Activated B cell treated with CpG ODN at 0.5 μM for 24 hours (primary cell): ENCODE measurements around the gene PIKFYVE. TPM values are rescaled to one million over a fixed set of nuclear protein-coding genes. Genes with fewer than 3 reads are reported as not detected.
"Not testable (repeated sequence)": the region's sequence is repeated elsewhere in the genome, so short reads cannot be mapped to it uniquely, and the experiment has no call there.

Source experiments
- ATAC-seq: fragments of 200-7000 bp; cut with Tn5 transposase; one replicate; pipeline ENCODE4 v1.10.0; 2021; ENCODE audit warnings: low read depth, mild to moderate bottlenecking, moderate library complexity
- CTCF ChIA-PET: fragments of 350-600 bp; sonication (Branson Sonifier 250); formaldehyde crosslinking; loops from one replicate; lab custom pipeline; 2021; ENCODE audit warnings: antibody characterized with exemption; lab: Charles Lee
- POLR2A ChIA-PET: fragments of 350-600 bp; sonication (Branson Sonifier 250); formaldehyde crosslinking; loops from one replicate; lab custom pipeline; 2021; ENCODE audit warnings: antibody characterized with exemption; lab: Charles Lee
- DNase-seq: peaks from one replicate; pipeline ENCODE4 v3.0.0; 2022
- H3K27ac Mint-ChIP-seq: one replicate; pipeline ENCODE4 v1.8.0; 2020; ENCODE audit warnings: mixed read lengths
- H3K27me3 Mint-ChIP-seq: one replicate; pipeline ENCODE4 v1.8.0; 2021; ENCODE audit warnings: mixed read lengths
- H3K36me3 Mint-ChIP-seq: one replicate; pipeline ENCODE4 v1.8.0; 2021; ENCODE audit warnings: low read depth, mixed read lengths
- H3K4me1 Mint-ChIP-seq: one replicate; pipeline ENCODE4 v1.8.0; 2021; ENCODE audit warnings: mixed read lengths
- H3K4me3 Mint-ChIP-seq: one replicate; pipeline ENCODE4 v1.8.0; 2020; ENCODE audit warnings: mild to moderate bottlenecking, mixed read lengths
- H3K9me3 Mint-ChIP-seq: one replicate; pipeline ENCODE4 v1.8.0; 2020; ENCODE audit warnings: mixed read lengths
- CTCF ChIP-seq: fragments of 200-600 bp; IDR thresholded peaks from one replicate; pipeline ENCODE4 v1.8.0; 2022; ENCODE audit warnings: antibody characterized with exemption, mild to moderate bottlenecking
- intact Hi-C: fragments of 100-400 bp; cut with micrococcal nuclease; formaldehyde crosslinking; loops from one replicate; pipeline ENCODE4 v1.15.1; 2024
- total RNA-seq: library from RNA; stranded (reverse); gene quantifications from 2 replicates; pipeline ENCODE4 v1.2.3, GENCODE V29; 2022

Gene PIKFYVE
- total RNA-seq, 1 donor from 2014 or later, result 106 TPM

GRCh38 chr2:208384637-208385036 is 118.6 kb downstream of the PIKFYVE start:
- Mint-ChIP-seq H3K27me3 (peaks cover 35% of the 10 kb centered on the region), H3K4me3 (no peak overlapping the region), H3K4me1 (no peaks in the 10 kb centered on the region), H3K27ac (no peak overlapping the region), H3K36me3 (no peaks in the 10 kb centered on the region), H3K9me3 (no peaks in the 10 kb centered on the region)
- DNase-seq (no peak), ATAC-seq (no peak)
- intact Hi-C loops, result no loop called here
- CTCF ChIA-PET, result no interaction called here
- no peak for TF ChIP-seq CTCF
- POLR2A ChIA-PET, result no interaction called here

GRCh38 chr2:208386541-208386940 is 120.5 kb downstream of the PIKFYVE start:
- no peak for DNase-seq
- peaks cover 32% of the 10 kb centered on the region for H3K27me3 Mint-ChIP-seq
- intact Hi-C loops, result no loop called here
- no peaks in the 10 kb centered on the region for H3K4me1 Mint-ChIP-seq
- H3K9me3 Mint-ChIP-seq, result no peaks in the 10 kb centered on the region
- ATAC-seq, result no peak
- H3K27ac Mint-ChIP-seq, result no peak overlapping the region
- H3K36me3 Mint-ChIP-seq, result no peaks in the 10 kb centered on the region
- no peak overlapping the region for H3K4me3 Mint-ChIP-seq
- no peak for TF ChIP-seq CTCF
- ChIA-PET CTCF (no interaction called here), POLR2A (no interaction called here)

- POLR2A ChIA-PET, result no interaction called here
- intact Hi-C loops, result no loop called here
These were observed 123.9 kb downstream of the PIKFYVE start for GRCh38 chr2:208389940-208390339.

GRCh38 chr2:208392300-208392699 is 126.2 kb downstream of the PIKFYVE start:
- DNase-seq, result no peak
- no peak for ATAC-seq
- no peaks in the 10 kb centered on the region for H3K4me1 Mint-ChIP-seq
- peaks cover 5% of the 10 kb centered on the region for H3K27me3 Mint-ChIP-seq
- intact Hi-C loops, result no loop called here
- peaks cover 19% of the 10 kb centered on the region for H3K9me3 Mint-ChIP-seq
- peaks cover 4% of the 10 kb centered on the region for H3K36me3 Mint-ChIP-seq
- H3K27ac Mint-ChIP-seq, result no peak overlapping the region
- CTCF ChIA-PET, result no interaction called here
- no peak for TF ChIP-seq CTCF
- no peak overlapping the region for H3K4me3 Mint-ChIP-seq
- POLR2A ChIA-PET, result no interaction called here

More at GRCh38 chr2:208389940-208390339, 123.9 kb downstream of the PIKFYVE start:
- CTCF ChIA-PET, result no interaction called here
- no peaks in the 10 kb centered on the region for H3K4me1 Mint-ChIP-seq
- no peak overlapping the region for H3K4me3 Mint-ChIP-seq
- ATAC-seq, result no peak
- H3K27me3 Mint-ChIP-seq, result peaks cover 10% of the 10 kb centered on the region
- DNase-seq, result no peak
- TF ChIP-seq CTCF, result no peak
- peaks cover 4% of the 10 kb centered on the region for H3K36me3 Mint-ChIP-seq
- no peak overlapping the region for H3K27ac Mint-ChIP-seq
- H3K9me3 Mint-ChIP-seq, result peaks cover 15% of the 10 kb centered on the region

- H3K27ac Mint-ChIP-seq, ATAC-seq, POLR2A ChIA-PET, CTCF ChIA-PET, H3K4me3 Mint-ChIP-seq, DNase-seq, H3K4me1 Mint-ChIP-seq, H3K36me3 Mint-ChIP-seq: not testable (repeated sequence)
- Mint-ChIP-seq H3K9me3 (peaks cover 19% of the 10 kb centered on the region), H3K27me3 (peaks cover 10% of the 10 kb centered on the region)
- intact Hi-C loops, result loop anchor here (5.0 kb wide), 1 partner anchor 1161 kb away; no protein-coding TSS in a partner anchor
These were observed 130.7 kb downstream of the PIKFYVE start for GRCh38 chr2:208396796-208397195.

GRCh38 chr2:208399201-208399600 is 133.1 kb downstream of the PIKFYVE start:
- ATAC-seq, result no peak
- Mint-ChIP-seq H3K4me3 (no peak overlapping the region), H3K9me3 (peaks cover 9% of the 10 kb centered on the region), H3K36me3 (no peaks in the 10 kb centered on the region), H3K27ac (no peak overlapping the region), H3K4me1 (no peaks in the 10 kb centered on the region), H3K27me3 (peaks cover 27% of the 10 kb centered on the region)
- no peak for TF ChIP-seq CTCF
- intact Hi-C loops, result loop anchor here (5.0 kb wide), 1 partner anchor 1158 kb away; no protein-coding TSS in a partner anchor
- ChIA-PET POLR2A (no interaction called here), CTCF (no interaction called here)
- no peak for DNase-seq
